ENCODE results near the gene CAPN13.

CAPN13 gene

GRCh38 chr2:30730736-30731647, 76.3 kb downstream of the CAPN13 start:
- peaks cover 24% of the 10 kb centered on the region for H3K27me3 ChIP-seq (ENCODE audit: low read depth, low read length)
- H3K4me3 ChIP-seq (ENCODE audit: low read length): no peak overlapping the region
- H3K4me1 ChIP-seq (ENCODE audit: low read length): no peaks in the 10 kb centered on the region
- no peaks in the 10 kb centered on the region for H3K79me2 ChIP-seq (ENCODE audit: low read length)
- H3K4me2 ChIP-seq (ENCODE audit: low read length): no peak overlapping the region
- no peaks in the 10 kb centered on the region for H3K9me3 ChIP-seq (ENCODE audit: insufficient read depth, low read length)
- no peak overlapping the region for H3K9ac ChIP-seq (ENCODE audit: low read length)
- H3K36me3 ChIP-seq (replicated peaks; ENCODE audit: low read depth, low read length): no peaks in the 10 kb centered on the region
- TF ChIP-seq CTCF (IDR thresholded peaks at IDR 0.05; ENCODE audit: low read depth, low read length) (no peak), EZH2phosphoT487 (IDR thresholded peaks at IDR 0.05; ENCODE audit: low read depth) (no peak)
- H3K27ac ChIP-seq (ENCODE audit: low read length): no peak overlapping the region
- no peak overlapping the region for H2AFZ ChIP-seq (ENCODE audit: low read depth, low read length)
- H4K20me1 ChIP-seq (ENCODE audit: insufficient read depth, low read length): no peaks in the 10 kb centered on the region

GRCh38 chr2:30729031-30729430, 78.2 kb downstream of the CAPN13 start:
- Histone ChIP-seq H3K27me3 (ENCODE audit: low read depth, low read length) (peaks cover 40% of the 10 kb centered on the region), H3K4me3 (ENCODE audit: low read length) (no peak overlapping the region), H3K9me3 (ENCODE audit: insufficient read depth, low read length) (no peaks in the 10 kb centered on the region), H3K4me1 (ENCODE audit: low read length) (no peaks in the 10 kb centered on the region), H3K9ac (ENCODE audit: low read length) (no peak overlapping the region), H3K79me2 (ENCODE audit: low read length) (no peaks in the 10 kb centered on the region), H3K27ac (ENCODE audit: low read length) (no peak overlapping the region), H4K20me1 (ENCODE audit: insufficient read depth, low read length) (no peaks in the 10 kb centered on the region), H3K36me3 (replicated peaks; ENCODE audit: low read depth, low read length) (no peaks in the 10 kb centered on the region), H2AFZ (ENCODE audit: low read depth, low read length) (no peak overlapping the region), H3K4me2 (ENCODE audit: low read length) (no peak overlapping the region)
- no peak for TF ChIP-seq CTCF (IDR thresholded peaks at IDR 0.05; ENCODE audit: low read depth, low read length)

GRCh38 chr2:30722936-30723725, 84.1 kb downstream of the CAPN13 start:
- no peak overlapping the region for H3K4me2 ChIP-seq (ENCODE audit: low read length)
- no peaks in the 10 kb centered on the region for H3K4me1 ChIP-seq (ENCODE audit: low read length)
- H3K9ac ChIP-seq (ENCODE audit: low read length): no peak overlapping the region
- H3K79me2 ChIP-seq (ENCODE audit: low read length): no peaks in the 10 kb centered on the region
- H3K9me3 ChIP-seq (ENCODE audit: insufficient read depth, low read length): no peaks in the 10 kb centered on the region
- H3K36me3 ChIP-seq (replicated peaks; ENCODE audit: low read depth, low read length): no peaks in the 10 kb centered on the region
- H4K20me1 ChIP-seq (ENCODE audit: insufficient read depth, low read length): no peaks in the 10 kb centered on the region
- H3K27ac ChIP-seq (ENCODE audit: low read length): no peak overlapping the region
- H3K27me3 ChIP-seq (ENCODE audit: low read depth, low read length): peaks cover 37% of the 10 kb centered on the region
- TF ChIP-seq CTCF (IDR thresholded peaks at IDR 0.05; ENCODE audit: low read depth, low read length) (no peak), EZH2phosphoT487 (IDR thresholded peaks at IDR 0.05; ENCODE audit: low read depth) (no peak)
- no peak overlapping the region for H3K4me3 ChIP-seq (ENCODE audit: low read length)
- H2AFZ ChIP-seq (ENCODE audit: low read depth, low read length): no peak overlapping the region

All from OCI-LY3 (cell line).